Activated T-cell treated with anti-CD3 and anti-CD28 coated beads, Interleukin-2, amount 50 U/mL, for 72 hours (primary cell): ENCODE results near the gene OGFR. TPM values are rescaled to one million over a fixed set of nuclear protein-coding genes. Genes with fewer than 3 reads are reported as not detected.
A peak's percentile ranks its signal among the peaks of the same experiment; 100 is the strongest.

Source experiments
- ATAC-seq, 2 donors: fragments of 150-1000 bp; cut with Tn5 transposase; replicated peaks in 1 of 2; 2 replicates each; pipeline ENCODE4 v1.10.0; 2021; ENCODE audit warnings: moderate library complexity in 2 of 2, mild to moderate bottlenecking in 1 of 2
- DNase-seq, 2 donors: peaks; one replicate each; pipeline ENCODE4 v3.0.0; 2021 to 2022; ENCODE audit warnings: mixed read lengths in 1 of 2
- H3K27ac Mint-ChIP-seq: one replicate; pipeline ENCODE4 v1.8.0; 2022; ENCODE audit warnings: mild to moderate bottlenecking, moderate library complexity, mixed read lengths
- H3K27me3 Mint-ChIP-seq: one replicate; pipeline ENCODE4 v1.8.0; 2022; ENCODE audit warnings: low read depth, mixed read lengths
- H3K36me3 Mint-ChIP-seq, 2 donors: one replicate each; pipeline ENCODE4 v1.8.0; 2022; ENCODE audit warnings: mixed read lengths in 2 of 2, mild to moderate bottlenecking in 1 of 2; ENCODE audit not compliant: insufficient read depth in 2 of 2
- H3K4me1 Mint-ChIP-seq: one replicate; pipeline ENCODE4 v1.8.0; 2022; ENCODE audit warnings: low read depth, mixed read lengths
- H3K4me3 Mint-ChIP-seq, 2 donors: one replicate each; pipeline ENCODE4 v1.8.0; 2022; ENCODE audit warnings: mild to moderate bottlenecking in 2 of 2, mixed read lengths in 2 of 2, moderate library complexity in 2 of 2
- H3K9me3 Mint-ChIP-seq, 2 donors: one replicate each; pipeline ENCODE4 v1.8.0; 2022; ENCODE audit warnings: mixed read lengths in 2 of 2
- total RNA-seq, 2 donors: library from RNA; stranded (reverse); gene quantifications; one replicate each; pipeline ENCODE4 v1.2.3, GENCODE V29; 2022

The OGFR gene
- total RNA-seq, 2 donors from 2014 or later: 42.9 to 44.9 TPM

DNA sequence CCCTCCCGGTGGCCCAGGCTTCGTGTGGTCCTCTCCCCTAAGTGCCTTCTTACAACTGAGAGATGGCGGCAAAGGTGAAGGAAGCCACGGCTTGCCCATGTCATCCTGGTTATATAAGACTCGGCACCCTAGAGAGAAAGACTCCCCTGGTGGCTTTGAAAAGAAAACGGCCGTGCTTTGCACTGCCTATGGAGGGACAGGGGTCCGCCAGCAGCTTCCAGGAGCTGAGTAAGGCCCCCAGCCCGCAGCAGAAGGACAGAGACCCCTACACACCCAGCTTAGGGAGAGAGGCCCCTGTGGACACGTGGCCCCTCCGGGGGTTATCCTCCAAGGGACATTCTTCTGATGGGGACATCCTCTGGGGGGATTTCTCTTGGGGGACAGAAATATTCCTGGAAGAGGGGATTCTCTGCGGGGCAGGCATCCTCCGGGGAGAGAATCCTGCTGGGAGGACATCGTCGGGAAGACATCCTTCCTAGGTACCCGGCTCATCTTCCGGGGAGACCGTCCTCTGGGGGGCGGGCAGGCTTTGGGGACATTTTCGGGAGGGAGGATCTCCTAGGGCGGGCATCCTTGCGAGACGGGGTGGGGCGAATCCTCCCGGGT is 511 bp upstream of the OGFR start:
- no peaks in the 10 kb centered on the region for H3K9me3 Mint-ChIP-seq
- peaks cover 36% of the 10 kb centered on the region for H3K4me1 Mint-ChIP-seq
- ATAC-seq (peak in 1 of 2 donors; percentile 5), DNase-seq (no peak)
- peak overlapping the region; percentile 96 for H3K27ac Mint-ChIP-seq
- peak overlapping the region; percentile 92 to 97 for H3K4me3 Mint-ChIP-seq
- no peaks in the 10 kb centered on the region for H3K27me3 Mint-ChIP-seq
- H3K36me3 Mint-ChIP-seq: peaks cover 2 to 5% of the 10 kb centered on the region in 2 donors

DNA sequence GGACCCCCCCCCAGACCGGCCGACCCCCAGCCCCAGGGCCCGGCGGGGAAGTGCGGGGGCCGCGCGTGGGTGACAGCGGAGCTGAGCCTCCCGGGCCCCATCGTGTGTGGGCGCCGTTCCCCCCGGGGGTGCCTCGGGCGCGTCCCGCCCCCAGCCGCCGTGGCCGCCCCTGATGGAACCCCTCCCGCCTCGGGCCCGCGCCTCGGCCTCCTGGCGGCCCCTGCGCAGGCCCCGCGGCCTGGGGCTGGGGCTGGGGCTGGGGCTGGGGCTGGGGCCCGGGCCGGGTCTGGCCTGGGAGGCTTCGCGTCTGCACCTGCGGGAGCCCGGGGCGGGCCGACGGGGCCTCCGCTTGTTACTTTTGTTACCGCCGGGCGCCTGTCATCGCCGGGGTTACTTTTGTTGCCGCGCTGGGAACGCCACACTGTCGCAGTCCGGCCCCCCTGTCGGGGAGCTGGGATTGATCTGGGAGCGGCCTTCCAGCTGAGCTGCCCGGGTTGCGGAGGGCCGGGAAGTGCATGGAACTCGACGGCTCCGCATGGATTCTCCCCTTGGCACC is 598 bp downstream of the OGFR start:
- H3K27me3 Mint-ChIP-seq: no peaks in the 10 kb centered on the region

DNA sequence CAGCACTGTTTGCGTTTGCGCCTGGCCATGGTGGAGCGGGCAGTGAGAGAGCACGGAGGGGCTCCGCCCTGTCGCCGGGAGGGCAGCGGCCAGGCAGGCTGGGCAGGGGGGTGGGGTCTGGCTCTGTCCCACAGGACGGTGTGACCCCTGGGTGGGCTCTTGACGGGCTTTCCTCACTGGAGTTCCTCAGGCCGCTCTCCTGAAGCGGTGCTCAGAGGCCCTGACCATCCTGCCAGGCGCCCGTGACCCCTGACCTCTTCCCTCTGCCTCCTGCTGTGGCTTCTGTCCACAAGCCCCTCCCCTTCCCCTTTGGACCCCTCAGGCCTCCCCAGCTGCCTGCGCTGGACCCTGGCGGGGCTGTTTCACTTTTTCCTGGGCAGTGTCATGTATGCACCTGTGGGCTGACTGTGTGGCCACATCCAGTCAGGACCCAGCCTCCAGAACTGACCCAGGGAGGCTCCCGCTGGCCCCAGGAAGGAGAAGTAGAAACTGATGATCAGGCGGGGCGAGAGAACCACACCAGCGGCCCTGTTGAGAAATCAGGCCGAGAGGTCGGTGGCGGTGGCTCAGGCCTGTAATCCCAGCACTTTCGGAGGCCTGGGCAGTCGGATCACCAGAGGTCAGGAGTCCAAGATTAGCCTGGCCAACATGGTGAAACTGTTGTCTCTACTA is 1.2 kb downstream of the OGFR start:
- ATAC-seq: peak in 1 of 2 donors; percentile 4
- H3K4me3 Mint-ChIP-seq: peak overlapping the region; percentile 82 to 85
- no peaks in the 10 kb centered on the region for H3K27me3 Mint-ChIP-seq
- no peak overlapping the region for H3K27ac Mint-ChIP-seq
- peaks cover 2 to 3% of the 10 kb centered on the region in 2 donors for H3K36me3 Mint-ChIP-seq
- peaks cover 36% of the 10 kb centered on the region for H3K4me1 Mint-ChIP-seq
- no peaks in the 10 kb centered on the region for H3K9me3 Mint-ChIP-seq
- no peak for DNase-seq

More for the DNA sequence above, 598 bp downstream of the OGFR start:
- Mint-ChIP-seq H3K4me3 (peak overlapping the region; percentile 82 to 85), H3K36me3 (peaks cover 2 to 3% of the 10 kb centered on the region in 2 donors), H3K9me3 (no peaks in the 10 kb centered on the region), H3K4me1 (peaks cover 36% of the 10 kb centered on the region), H3K27ac (no peak overlapping the region)
- ATAC-seq: peak; percentile 43 to 48
- DNase-seq: peak; percentile 40 to 46

DNA sequence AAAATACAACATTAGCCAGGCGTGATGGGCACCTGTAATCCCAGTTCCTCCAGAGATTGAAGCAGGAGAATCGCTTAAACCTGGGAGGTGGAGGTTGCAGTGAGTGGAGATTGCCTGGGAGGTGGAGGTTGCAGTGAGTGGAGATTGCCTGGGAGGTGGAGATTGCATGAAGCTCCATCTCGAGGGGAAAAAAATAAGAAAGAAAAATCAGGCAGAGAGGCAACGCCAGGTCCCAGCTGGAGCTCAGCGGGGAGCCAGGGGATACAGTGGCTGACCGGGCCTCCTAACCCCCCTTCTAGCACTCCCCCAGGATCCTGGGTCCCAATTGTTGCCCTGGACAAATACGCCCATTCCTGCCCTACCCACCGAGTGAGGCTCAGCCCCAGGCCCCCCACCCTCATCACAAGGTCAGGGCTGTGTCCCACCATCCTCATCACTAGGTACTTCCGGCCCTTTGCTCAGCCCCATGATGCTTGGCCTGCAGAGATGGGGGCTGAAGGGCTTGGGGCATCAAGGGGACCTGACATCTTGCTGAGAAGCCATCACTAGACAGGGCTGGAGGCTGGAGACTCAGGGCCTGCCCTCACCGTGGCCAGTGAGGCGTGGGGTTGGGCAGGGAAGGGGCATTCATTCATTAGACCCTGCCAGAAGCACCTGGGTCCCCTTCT is 1.9 kb downstream of the OGFR start:
- peaks cover 2 to 3% of the 10 kb centered on the region in 2 donors for H3K36me3 Mint-ChIP-seq
- no peaks in the 10 kb centered on the region for H3K9me3 Mint-ChIP-seq
- H3K27me3 Mint-ChIP-seq: no peaks in the 10 kb centered on the region
- peak overlapping the region; percentile 82 to 85 for H3K4me3 Mint-ChIP-seq
- no peak for ATAC-seq
- H3K27ac Mint-ChIP-seq: no peak overlapping the region
- no peak for DNase-seq
- H3K4me1 Mint-ChIP-seq: peaks cover 36% of the 10 kb centered on the region

DNA sequence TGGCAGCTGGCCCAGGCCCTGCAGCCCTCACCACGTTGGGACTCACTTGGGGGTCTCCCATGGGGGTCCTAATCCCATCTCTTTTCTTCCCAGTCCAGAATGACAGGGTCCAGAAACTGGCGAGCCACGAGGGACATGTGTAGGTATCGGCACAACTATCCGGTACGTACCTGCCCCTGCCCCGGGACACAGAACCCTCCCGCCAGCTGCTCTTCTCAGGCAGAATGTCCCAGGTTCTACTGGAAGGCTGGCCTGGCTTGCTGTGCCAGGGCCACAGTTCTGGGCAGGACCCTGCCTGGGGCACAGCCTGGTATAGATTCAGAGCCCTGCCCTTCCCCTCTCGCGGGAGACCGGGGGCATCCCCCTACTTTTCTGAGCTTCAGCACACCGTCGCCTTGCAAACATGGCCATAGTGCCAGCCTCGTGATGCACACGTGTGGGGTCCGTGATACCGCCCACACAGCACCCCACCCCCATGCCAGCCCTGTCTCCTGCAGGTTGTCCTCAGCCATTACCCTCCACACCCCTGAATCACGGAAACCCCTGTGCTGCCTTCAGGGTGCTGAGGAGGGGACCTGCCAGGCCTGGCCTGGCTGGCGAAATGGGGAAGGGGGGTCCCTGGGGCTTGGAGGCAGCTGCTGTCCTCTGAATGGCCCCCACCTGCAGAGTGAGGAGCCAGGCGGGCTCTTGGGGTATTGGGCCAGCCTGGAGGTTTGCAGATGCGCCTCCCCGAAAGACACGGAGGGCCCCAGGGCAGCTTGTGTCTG is 3.0 kb downstream of the OGFR start:
- Mint-ChIP-seq H3K4me1 (peaks cover 36% of the 10 kb centered on the region), H3K9me3 (no peaks in the 10 kb centered on the region), H3K36me3 (peaks cover 2 to 6% of the 10 kb centered on the region in 2 donors), H3K27ac (no peak overlapping the region), H3K27me3 (no peaks in the 10 kb centered on the region), H3K4me3 (no peak overlapping the region)
- ATAC-seq (no peak), DNase-seq (no peak)

DNA sequence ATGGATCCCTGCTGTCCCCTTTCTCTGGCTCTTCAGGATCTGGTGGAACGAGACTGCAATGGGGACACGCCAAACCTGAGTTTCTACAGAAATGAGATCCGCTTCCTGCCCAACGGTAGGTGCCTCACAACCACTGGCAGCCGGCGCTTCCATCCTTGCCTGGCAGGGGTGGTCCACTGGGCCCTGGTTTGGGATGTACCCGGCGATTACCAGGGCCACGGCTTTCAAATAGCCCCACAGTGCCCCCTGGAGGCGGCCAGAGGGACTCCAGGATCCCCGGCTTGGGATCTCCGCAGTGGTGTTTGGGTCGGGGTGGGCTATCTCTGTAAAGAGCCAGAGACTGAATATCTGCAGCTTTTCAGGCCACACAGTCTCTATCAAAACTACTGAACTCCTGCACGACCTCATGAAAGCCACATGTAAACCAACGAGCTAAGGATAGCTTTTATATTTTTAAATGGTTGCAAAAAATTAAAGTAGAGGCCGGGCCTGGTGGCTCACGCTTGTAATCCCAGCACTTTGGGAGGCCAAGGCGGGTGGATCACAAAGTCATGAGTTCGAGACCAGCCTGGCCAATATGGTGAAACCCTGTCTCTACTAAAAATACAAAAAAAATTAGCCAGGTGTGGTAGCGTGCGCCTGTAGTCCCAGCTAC is 3.7 kb downstream of the OGFR start:
- H3K9me3 Mint-ChIP-seq: no peaks in the 10 kb centered on the region
- peaks cover 2 to 6% of the 10 kb centered on the region in 2 donors for H3K36me3 Mint-ChIP-seq
- DNase-seq (peak; percentile 75 to 82), ATAC-seq (peak; percentile 44 to 55)
- no peak overlapping the region for H3K4me3 Mint-ChIP-seq
- H3K27me3 Mint-ChIP-seq: no peaks in the 10 kb centered on the region
- no peak overlapping the region for H3K27ac Mint-ChIP-seq
- peaks cover 33% of the 10 kb centered on the region for H3K4me1 Mint-ChIP-seq

DNA sequence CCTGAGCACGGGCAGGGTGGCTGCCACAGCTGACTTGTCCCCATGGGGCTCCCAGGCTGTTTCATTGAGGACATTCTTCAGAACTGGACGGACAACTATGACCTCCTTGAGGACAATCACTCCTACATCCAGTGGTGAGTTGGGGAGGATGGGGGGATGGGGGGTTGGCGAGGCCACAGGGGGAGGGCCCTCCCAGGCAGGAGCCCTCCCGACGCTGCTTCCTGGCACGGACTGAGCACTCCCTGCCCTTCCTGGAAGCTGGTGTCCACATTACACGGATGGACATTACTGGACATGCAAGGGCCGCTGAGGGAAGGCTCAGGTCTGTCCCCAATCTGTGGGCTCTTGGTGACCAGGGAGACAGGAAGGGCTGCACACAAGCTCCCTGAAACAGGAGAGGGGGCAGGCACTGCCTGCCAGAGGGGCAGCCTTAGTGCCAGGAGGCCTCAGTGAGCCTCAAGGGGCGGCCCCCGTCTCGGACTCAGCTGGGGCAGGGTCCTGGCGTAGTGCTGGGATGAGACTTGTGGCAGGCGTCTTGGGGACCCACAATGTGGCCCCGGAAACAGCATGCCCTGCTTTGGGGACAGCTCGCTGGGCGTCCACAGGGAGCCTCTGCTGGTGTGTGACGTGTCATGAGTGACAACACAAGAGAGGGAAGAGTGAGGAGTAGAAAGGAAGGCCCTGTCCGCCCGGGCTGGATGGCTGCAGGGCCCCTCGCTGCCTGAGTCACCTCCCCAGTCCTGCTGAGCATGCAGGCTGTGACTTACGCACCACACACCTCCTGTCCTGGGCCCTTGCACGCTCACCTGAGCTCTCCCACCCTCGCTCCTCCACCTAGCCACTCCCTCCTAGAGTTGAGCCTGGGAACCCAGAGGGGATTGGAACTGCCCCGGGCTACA is 5.1 kb downstream of the OGFR start:
- no peak overlapping the region for H3K27ac Mint-ChIP-seq
- DNase-seq (no peak), ATAC-seq (no peak)
- peaks cover 3% of the 10 kb centered on the region for H3K27me3 Mint-ChIP-seq
- peaks cover 26% of the 10 kb centered on the region for H3K4me1 Mint-ChIP-seq
- H3K36me3 Mint-ChIP-seq: peaks cover under 1 to 4% of the 10 kb centered on the region in 2 donors
- H3K9me3 Mint-ChIP-seq: no peaks in the 10 kb centered on the region
- H3K4me3 Mint-ChIP-seq: no peak overlapping the region

DNA sequence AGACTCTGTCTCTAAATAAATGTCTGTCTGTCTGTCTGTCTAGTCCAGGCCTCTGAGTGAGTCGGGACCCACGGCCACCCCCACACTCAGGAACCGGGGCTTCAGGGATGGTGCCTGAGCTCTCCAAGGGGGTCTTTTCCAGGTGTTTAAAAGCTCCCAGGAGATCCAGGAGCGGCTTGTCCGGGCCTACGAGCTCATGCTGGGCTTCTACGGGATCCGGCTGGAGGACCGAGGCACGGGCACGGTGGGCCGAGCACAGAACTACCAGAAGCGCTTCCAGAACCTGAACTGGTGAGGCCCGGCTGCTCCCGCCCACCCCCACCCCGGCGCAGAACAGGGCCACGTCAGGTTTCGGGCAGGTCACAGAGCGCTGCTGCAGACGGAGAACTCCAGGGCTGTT is 6.7 kb downstream of the OGFR start:
- Mint-ChIP-seq H3K27me3 (peaks cover 17% of the 10 kb centered on the region), H3K4me1 (peaks cover 27% of the 10 kb centered on the region), H3K4me3 (no peak overlapping the region), H3K36me3 (peaks cover 0 to 4% of the 10 kb centered on the region in 2 donors), H3K9me3 (no peaks in the 10 kb centered on the region), H3K27ac (no peak overlapping the region)
- DNase-seq (no peak), ATAC-seq (no peak)

DNA sequence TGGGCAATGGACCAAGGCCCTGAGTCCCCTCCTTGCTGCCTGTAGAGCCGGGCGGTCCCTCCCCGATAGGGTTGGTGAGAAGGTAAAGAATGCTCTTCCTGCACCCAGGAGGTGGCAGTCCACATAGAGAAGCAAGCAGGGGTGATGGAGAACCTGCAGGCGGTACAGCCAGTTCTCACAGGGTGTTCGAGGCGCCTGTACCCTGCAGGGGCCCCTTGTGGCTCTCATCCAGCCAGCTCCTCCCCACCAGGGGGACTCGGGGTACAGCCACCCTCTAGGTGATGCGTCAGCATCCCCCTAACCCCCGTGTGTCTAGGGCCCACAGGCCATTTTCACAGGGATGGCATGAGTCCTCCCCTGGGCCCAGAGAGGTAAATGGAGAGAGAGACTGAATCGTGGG is 7.1 kb downstream of the OGFR start:
- Mint-ChIP-seq H3K27me3 (peaks cover 17% of the 10 kb centered on the region), H3K4me3 (no peak overlapping the region), H3K27ac (no peak overlapping the region), H3K9me3 (no peaks in the 10 kb centered on the region), H3K36me3 (peaks cover 0 to 4% of the 10 kb centered on the region in 2 donors), H3K4me1 (peaks cover 23% of the 10 kb centered on the region)
- DNase-seq: no peak
- ATAC-seq: no peak

DNA sequence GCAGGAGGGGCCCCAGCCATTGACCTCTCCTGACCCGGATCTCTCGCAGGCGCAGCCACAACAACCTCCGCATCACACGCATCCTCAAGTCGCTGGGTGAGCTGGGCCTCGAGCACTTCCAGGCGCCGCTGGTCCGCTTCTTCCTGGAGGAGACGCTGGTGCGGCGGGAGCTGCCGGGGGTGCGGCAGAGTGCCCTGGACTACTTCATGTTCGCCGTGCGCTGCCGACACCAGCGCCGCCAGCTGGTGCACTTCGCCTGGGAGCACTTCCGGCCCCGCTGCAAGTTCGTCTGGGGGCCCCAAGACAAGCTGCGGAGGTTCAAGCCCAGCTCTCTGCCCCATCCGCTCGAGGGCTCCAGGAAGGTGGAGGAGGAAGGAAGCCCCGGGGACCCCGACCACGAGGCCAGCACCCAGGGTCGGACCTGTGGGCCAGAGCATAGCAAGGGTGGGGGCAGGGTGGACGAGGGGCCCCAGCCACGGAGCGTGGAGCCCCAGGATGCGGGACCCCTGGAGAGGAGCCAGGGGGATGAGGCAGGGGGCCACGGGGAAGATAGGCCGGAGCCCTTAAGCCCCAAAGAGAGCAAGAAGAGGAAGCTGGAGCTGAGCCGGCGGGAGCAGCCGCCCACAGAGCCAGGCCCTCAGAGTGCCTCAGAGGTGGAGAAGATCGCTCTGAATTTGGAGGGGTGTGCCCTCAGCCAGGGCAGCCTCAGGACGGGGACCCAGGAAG is 7.7 kb downstream of the OGFR start:
- ATAC-seq: no peak
- Mint-ChIP-seq H3K9me3 (no peaks in the 10 kb centered on the region), H3K4me1 (peaks cover 17% of the 10 kb centered on the region), H3K4me3 (no peak overlapping the region), H3K36me3 (peaks cover 0 to 4% of the 10 kb centered on the region in 2 donors), H3K27ac (no peak overlapping the region), H3K27me3 (peaks cover 17% of the 10 kb centered on the region)
- DNase-seq: no peak

DNA sequence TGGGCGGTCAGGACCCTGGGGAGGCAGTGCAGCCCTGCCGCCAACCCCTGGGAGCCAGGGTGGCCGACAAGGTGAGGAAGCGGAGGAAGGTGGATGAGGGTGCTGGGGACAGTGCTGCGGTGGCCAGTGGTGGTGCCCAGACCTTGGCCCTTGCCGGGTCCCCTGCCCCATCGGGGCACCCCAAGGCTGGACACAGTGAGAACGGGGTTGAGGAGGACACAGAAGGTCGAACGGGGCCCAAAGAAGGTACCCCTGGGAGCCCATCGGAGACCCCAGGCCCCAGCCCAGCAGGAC is 8.2 kb downstream of the OGFR start:
- peaks cover 17% of the 10 kb centered on the region for H3K27me3 Mint-ChIP-seq
- H3K4me3 Mint-ChIP-seq: no peak overlapping the region
- no peak overlapping the region for H3K27ac Mint-ChIP-seq
- H3K4me1 Mint-ChIP-seq: peaks cover 13% of the 10 kb centered on the region
- ATAC-seq (no peak), DNase-seq (no peak)
- H3K9me3 Mint-ChIP-seq: no peaks in the 10 kb centered on the region
- peaks cover 0 to 4% of the 10 kb centered on the region in 2 donors for H3K36me3 Mint-ChIP-seq
